Measurements from ENCODE around the gene COX5B.

DNA sequence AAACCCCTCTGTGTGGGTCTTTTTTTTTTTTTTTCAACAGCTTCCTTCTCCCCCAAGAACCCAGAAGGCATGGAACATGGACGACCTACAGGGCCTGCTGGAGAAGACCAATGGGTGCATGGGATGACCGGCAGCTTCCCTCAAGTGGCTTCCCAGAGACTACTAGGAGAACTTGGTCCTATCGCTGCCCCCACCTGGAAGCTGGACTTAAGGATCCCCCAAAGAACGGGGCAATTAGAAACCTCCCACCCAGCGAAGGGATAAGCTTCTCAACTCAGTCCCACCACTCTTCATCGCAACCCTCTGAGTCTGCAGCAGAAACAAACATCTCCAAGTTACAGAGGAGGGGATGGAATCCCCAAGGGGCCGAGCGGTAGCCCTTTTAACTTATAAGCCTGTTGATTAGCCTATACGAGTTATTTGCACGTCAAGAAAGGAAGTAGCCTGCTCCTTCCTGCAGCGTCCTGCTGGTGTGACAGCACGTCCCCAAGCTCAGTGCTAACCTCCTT is 16.6 kb downstream of the COX5B start:
- TF ChIP-seq EZH2 (IDR thresholded peaks at IDR 0.05; ENCODE audit: borderline replicate concordance, low read length), result no peak
- TF ChIP-seq, protein P1, sequence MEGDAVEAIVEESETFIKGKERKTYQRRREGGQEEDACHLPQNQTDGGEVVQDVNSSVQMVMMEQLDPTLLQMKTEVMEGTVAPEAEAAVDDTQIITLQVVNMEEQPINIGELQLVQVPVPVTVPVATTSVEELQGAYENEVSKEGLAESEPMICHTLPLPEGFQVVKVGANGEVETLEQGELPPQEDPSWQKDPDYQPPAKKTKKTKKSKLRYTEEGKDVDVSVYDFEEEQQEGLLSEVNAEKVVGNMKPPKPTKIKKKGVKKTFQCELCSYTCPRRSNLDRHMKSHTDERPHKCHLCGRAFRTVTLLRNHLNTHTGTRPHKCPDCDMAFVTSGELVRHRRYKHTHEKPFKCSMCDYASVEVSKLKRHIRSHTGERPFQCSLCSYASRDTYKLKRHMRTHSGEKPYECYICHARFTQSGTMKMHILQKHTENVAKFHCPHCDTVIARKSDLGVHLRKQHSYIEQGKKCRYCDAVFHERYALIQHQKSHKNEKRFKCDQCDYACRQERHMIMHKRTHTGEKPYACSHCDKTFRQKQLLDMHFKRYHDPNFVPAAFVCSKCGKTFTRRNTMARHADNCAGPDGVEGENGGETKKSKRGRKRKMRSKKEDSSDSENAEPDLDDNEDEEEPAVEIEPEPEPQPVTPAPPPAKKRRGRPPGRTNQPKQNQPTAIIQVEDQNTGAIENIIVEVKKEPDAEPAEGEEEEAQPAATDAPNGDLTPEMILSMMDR (IDR thresholded peaks at IDR 0.05; ENCODE audit: low read length), result no peak
